ENCODE data around the gene KCNJ1. TPM values are rescaled to one million over a fixed set of nuclear protein-coding genes. Genes with fewer than 3 reads are reported as not detected.

Gene KCNJ1
- total RNA-seq, 1 donor from 2014 or later, result not detected

DNA sequence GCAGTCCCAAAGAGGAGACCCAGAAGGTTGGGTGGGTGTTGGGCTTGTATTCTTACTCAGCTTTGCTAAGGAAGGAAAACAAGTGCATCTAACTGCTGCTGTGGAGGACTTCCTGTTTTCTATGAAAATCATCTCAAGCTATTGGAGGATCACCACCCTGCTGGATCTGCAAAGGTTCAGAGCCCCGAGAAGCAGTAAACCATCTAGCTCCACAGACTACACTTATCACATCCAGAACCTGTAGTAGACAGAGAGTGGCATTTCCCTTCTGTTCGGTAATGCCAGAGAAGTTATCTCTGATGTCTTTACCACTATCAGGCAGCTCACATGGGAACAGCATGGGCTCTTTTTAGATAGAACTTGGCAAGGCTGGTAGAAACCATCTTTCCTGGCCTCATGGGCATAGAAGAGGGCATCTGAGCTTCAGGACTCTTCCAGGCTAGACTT, 21.7 kb downstream of the KCNJ1 start:
- TF ChIP-seq, protein P1, sequence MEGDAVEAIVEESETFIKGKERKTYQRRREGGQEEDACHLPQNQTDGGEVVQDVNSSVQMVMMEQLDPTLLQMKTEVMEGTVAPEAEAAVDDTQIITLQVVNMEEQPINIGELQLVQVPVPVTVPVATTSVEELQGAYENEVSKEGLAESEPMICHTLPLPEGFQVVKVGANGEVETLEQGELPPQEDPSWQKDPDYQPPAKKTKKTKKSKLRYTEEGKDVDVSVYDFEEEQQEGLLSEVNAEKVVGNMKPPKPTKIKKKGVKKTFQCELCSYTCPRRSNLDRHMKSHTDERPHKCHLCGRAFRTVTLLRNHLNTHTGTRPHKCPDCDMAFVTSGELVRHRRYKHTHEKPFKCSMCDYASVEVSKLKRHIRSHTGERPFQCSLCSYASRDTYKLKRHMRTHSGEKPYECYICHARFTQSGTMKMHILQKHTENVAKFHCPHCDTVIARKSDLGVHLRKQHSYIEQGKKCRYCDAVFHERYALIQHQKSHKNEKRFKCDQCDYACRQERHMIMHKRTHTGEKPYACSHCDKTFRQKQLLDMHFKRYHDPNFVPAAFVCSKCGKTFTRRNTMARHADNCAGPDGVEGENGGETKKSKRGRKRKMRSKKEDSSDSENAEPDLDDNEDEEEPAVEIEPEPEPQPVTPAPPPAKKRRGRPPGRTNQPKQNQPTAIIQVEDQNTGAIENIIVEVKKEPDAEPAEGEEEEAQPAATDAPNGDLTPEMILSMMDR (IDR thresholded peaks at IDR 0.05), result no peak
- Histone ChIP-seq H3K4me3 (no peak overlapping the region), H3K4me1 (peaks cover 0 to 2% of the 10 kb centered on the region in 2 donors), H3K27ac (no peak overlapping the region), H3K9me3 (no peaks in the 10 kb centered on the region), H3K27me3 (no peaks in the 10 kb centered on the region), H3K36me3 (no peaks in the 10 kb centered on the region)
- DNase-seq (ENCODE audit: low spot score in 2 of 2), result no peak
- intact Hi-C loops (cut with DNase I), result no loop called here

DNA sequence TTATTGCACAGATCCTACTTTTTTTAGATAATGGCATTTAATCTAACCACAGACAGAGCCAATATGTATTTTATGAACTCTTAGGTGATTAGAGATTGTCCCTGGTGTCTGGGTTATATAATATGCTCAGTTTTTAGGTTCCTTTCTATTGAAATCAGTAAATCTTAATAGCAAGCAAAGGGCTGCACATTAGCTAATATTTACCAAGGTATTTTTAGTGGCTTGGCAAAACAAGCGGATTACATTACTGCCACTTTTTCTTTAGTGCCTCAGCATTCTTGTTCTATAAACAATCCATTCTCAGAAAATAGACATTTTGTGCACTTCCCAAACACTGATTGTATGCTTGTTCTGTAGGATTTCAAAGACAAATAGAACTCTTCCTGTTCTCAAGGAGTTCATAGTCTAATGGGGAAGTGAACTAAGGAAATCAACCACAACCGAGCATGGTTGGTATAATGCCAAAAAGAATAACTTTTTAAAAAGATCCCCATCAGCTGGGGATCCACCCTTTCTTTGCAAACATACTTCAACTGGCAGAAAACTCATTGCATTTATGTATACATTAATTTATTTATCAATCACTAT, 23.8 kb downstream of the KCNJ1 start:
- peaks cover 0 to 2% of the 10 kb centered on the region in 2 donors for H3K4me1 ChIP-seq
- no peaks in the 10 kb centered on the region for H3K9me3 ChIP-seq
- no peaks in the 10 kb centered on the region for H3K36me3 ChIP-seq
- H3K27ac ChIP-seq, result no peak overlapping the region
- TF ChIP-seq, protein P1 (IDR thresholded peaks at IDR 0.05), result no peak
- H3K4me3 ChIP-seq, result no peak overlapping the region
- DNase-seq (ENCODE audit: low spot score in 2 of 2), result no peak
- no peaks in the 10 kb centered on the region for H3K27me3 ChIP-seq
- intact Hi-C loops (cut with DNase I), result no loop called here

DNA sequence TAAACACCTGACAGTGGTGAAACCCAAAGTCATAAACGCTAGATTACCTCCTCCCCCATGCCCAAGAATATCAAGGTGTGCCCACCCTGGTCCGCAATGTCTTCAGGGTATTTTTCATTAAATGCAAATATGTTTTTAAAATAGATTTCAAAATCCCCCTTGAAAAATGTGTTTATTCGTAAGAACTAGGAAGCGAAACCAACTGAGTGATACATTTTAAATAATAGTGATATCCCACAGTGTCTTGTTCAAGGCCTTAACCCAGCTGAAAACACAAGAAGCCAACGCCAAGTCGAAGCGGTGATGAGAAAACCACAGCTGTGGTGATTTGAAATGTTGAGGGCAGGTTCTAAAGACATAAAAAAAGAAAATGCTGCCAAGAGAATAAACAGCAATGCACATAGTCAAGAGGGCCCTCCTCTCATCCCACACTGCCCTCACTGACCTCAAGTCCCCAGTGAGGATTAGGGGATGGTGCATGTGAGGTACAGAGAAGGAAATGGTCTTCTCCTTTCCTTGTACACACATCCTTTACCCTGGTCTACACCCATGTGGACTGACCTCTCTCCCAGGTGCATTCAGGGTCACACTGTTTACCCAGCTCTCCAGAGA, 25.5 kb downstream of the KCNJ1 start:
- no peak for DNase-seq (ENCODE audit: low spot score in 2 of 2)
- TF ChIP-seq, protein P1 (IDR thresholded peaks at IDR 0.05), result no peak

DNA sequence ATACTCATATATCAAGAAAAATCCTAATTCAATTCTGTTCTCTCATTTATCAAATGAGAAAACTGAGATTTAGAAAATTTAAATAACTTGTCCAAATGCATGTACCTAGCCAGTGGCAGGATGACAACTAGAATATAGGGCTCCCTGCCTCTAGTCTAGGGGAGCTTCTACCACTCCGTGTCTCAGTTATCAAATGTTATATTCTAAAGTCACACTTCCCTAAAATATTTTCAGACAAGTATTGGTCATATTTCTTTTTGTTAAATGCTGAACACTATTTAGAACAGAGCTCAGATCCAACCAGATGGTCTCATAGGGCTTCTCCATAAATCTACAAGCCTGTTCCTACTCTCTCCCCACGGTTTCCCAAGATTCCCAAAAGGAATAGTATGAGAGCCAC, 26.3 kb downstream of the KCNJ1 start:
- TF ChIP-seq, protein P1 (IDR thresholded peaks at IDR 0.05), result no peak
- DNase-seq (ENCODE audit: low spot score in 2 of 2), result no peak
- intact Hi-C loops (cut with DNase I), result no loop called here
- H3K4me1 ChIP-seq, result peaks cover 0 to 2% of the 10 kb centered on the region in 2 donors
- no peaks in the 10 kb centered on the region for H3K27me3 ChIP-seq
- no peaks in the 10 kb centered on the region for H3K36me3 ChIP-seq
- no peak overlapping the region for H3K27ac ChIP-seq
- H3K9me3 ChIP-seq, result no peaks in the 10 kb centered on the region
- H3K4me3 ChIP-seq, result no peak overlapping the region

More for the DNA sequence above, 25.5 kb downstream of the KCNJ1 start:
- Histone ChIP-seq H3K9me3 (no peaks in the 10 kb centered on the region), H3K27me3 (no peaks in the 10 kb centered on the region), H3K36me3 (no peaks in the 10 kb centered on the region), H3K4me1 (peaks cover 0 to 2% of the 10 kb centered on the region in 2 donors), H3K4me3 (no peak overlapping the region), H3K27ac (no peak overlapping the region)
- intact Hi-C loops (cut with DNase I), result no loop called here

DNA sequence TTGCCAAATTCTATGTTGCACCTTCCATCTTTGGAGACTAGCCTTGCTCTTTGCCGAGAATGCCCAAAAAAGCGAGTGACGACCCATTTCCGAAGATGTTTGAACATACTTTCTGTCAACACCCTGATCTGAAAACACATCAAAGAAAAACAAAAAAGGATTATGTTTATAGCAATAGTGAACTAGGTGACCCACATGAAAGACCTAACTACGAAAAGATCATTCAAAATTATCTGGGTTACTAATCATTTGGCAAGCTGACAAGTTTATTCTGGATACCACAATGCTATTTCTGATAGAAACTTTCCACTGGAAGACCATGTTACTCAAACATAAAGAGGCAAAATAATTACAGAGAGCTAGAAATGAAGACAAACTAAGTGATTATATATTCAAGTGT, 27.0 kb downstream of the KCNJ1 start:
- no peaks in the 10 kb centered on the region for H3K9me3 ChIP-seq
- no peak for DNase-seq (ENCODE audit: low spot score in 2 of 2)
- peaks cover 0 to 7% of the 10 kb centered on the region in 2 donors for H3K4me1 ChIP-seq
- H3K27ac ChIP-seq, result no peak overlapping the region
- intact Hi-C loops (cut with DNase I), result no loop called here
- H3K36me3 ChIP-seq, result no peaks in the 10 kb centered on the region
- no peak overlapping the region for H3K4me3 ChIP-seq
- no peaks in the 10 kb centered on the region for H3K27me3 ChIP-seq
- TF ChIP-seq, protein P1 (IDR thresholded peaks at IDR 0.05), result no peak
